ENCODE measurements around the gene MCM9.

The MCM9 gene

GRCh38 chr6:118877806-118878205, 57.2 kb downstream of the MCM9 start:
- H3K27ac ChIP-seq (ENCODE audit: low read depth, low read length, poor library complexity, severe bottlenecking), result no peak overlapping the region
- H3F3A ChIP-seq (ENCODE audit: insufficient read depth, low read length), result no peaks in the 10 kb centered on the region
- H3K4me1 ChIP-seq (ENCODE audit: insufficient read depth, low read length, severe bottlenecking), result peaks cover 35% of the 10 kb centered on the region
- H4K20me1 ChIP-seq (ENCODE audit: insufficient read depth, low read length), result no peaks in the 10 kb centered on the region
- no peaks in the 10 kb centered on the region for H3K9me2 ChIP-seq (ENCODE audit: low read depth, low read length)
- no peaks in the 10 kb centered on the region for H3K9me3 ChIP-seq (ENCODE audit: low read length)
- H3K27me3 ChIP-seq (ENCODE audit: insufficient read depth, low read length), result no peaks in the 10 kb centered on the region
- H2AFZ ChIP-seq (ENCODE audit: low read length), result no peak overlapping the region
- H3K36me3 ChIP-seq (ENCODE audit: insufficient read depth, low read length), result peaks cover 5% of the 10 kb centered on the region; the same call in 1 of the 2 replicates
- TF ChIP-seq EZH2 (IDR thresholded peaks at IDR 0.05; ENCODE audit: borderline replicate concordance, low read length) (no peak), CTCF (IDR thresholded peaks at IDR 0.05; ENCODE audit: low read length) (no peak)
- no peak overlapping the region for H3K4me2 ChIP-seq (ENCODE audit: low read length)
- no peak overlapping the region for H3K4me3 ChIP-seq (ENCODE audit: low read depth, low read length, poor library complexity, severe bottlenecking)
- peaks cover 31% of the 10 kb centered on the region for H3K79me2 ChIP-seq (ENCODE audit: insufficient read depth, low read length)
- no peak overlapping the region for H3K9ac ChIP-seq (ENCODE audit: low read length)

GRCh38 chr6:118876814-118877213, 58.1 kb downstream of the MCM9 start:
- no peaks in the 10 kb centered on the region for H3K9me3 ChIP-seq (ENCODE audit: low read length)
- H3K9me2 ChIP-seq (ENCODE audit: low read depth, low read length), result no peaks in the 10 kb centered on the region
- H3K27me3 ChIP-seq (ENCODE audit: insufficient read depth, low read length), result no peaks in the 10 kb centered on the region
- no peak overlapping the region for H3K27ac ChIP-seq (ENCODE audit: low read depth, low read length, poor library complexity, severe bottlenecking)
- no peak overlapping the region for H2AFZ ChIP-seq (ENCODE audit: low read length)
- H3K79me2 ChIP-seq (ENCODE audit: insufficient read depth, low read length), result peaks cover 34% of the 10 kb centered on the region
- H3F3A ChIP-seq (ENCODE audit: insufficient read depth, low read length), result no peaks in the 10 kb centered on the region
- H3K9ac ChIP-seq (ENCODE audit: low read length), result no peak overlapping the region
- no peak for TF ChIP-seq CTCF (IDR thresholded peaks at IDR 0.05; ENCODE audit: low read length)
- TF ChIP-seq EZH2 (IDR thresholded peaks at IDR 0.05; ENCODE audit: borderline replicate concordance, low read length), result no peak
- no peak overlapping the region for H3K4me3 ChIP-seq (ENCODE audit: low read depth, low read length, poor library complexity, severe bottlenecking)
- peaks cover 25% of the 10 kb centered on the region for H3K4me1 ChIP-seq (ENCODE audit: insufficient read depth, low read length, severe bottlenecking)
- H4K20me1 ChIP-seq (ENCODE audit: insufficient read depth, low read length), result no peaks in the 10 kb centered on the region
- peaks cover 5% of the 10 kb centered on the region; the same call in 1 of the 2 replicates for H3K36me3 ChIP-seq (ENCODE audit: insufficient read depth, low read length)
- H3K4me2 ChIP-seq (ENCODE audit: low read length), result no peak overlapping the region

- Histone ChIP-seq H3K27ac (ENCODE audit: low read depth, low read length, poor library complexity, severe bottlenecking) (no peak overlapping the region), H4K20me1 (ENCODE audit: insufficient read depth, low read length) (no peaks in the 10 kb centered on the region), H3K9me3 (ENCODE audit: low read length) (no peaks in the 10 kb centered on the region), H3K79me2 (ENCODE audit: insufficient read depth, low read length) (peaks cover 33% of the 10 kb centered on the region), H3K4me1 (ENCODE audit: insufficient read depth, low read length, severe bottlenecking) (peaks cover 19% of the 10 kb centered on the region), H3F3A (ENCODE audit: insufficient read depth, low read length) (no peaks in the 10 kb centered on the region), H3K9ac (ENCODE audit: low read length) (no peak overlapping the region), H3K36me3 (ENCODE audit: insufficient read depth, low read length) (peaks cover 5% of the 10 kb centered on the region; the same call in 1 of the 2 replicates), H3K9me2 (ENCODE audit: low read depth, low read length) (no peaks in the 10 kb centered on the region), H3K4me2 (ENCODE audit: low read length) (no peak overlapping the region), H3K27me3 (ENCODE audit: insufficient read depth, low read length) (no peaks in the 10 kb centered on the region), H3K4me3 (ENCODE audit: low read depth, low read length, poor library complexity, severe bottlenecking) (no peak overlapping the region), H2AFZ (ENCODE audit: low read length) (no peak overlapping the region)
- TF ChIP-seq EZH2 (IDR thresholded peaks at IDR 0.05; ENCODE audit: borderline replicate concordance, low read length), result no peak
- no peak for TF ChIP-seq CTCF (IDR thresholded peaks at IDR 0.05; ENCODE audit: low read length)
Observed at GRCh38 chr6:118876198-118876597, 58.8 kb downstream of the MCM9 start.
